OCI-LY3 (cell line): ENCODE data around the gene POU6F2.

Experiments
- H2AFZ ChIP-seq: fragments of 200-600, 300-600 bp; shearing (Covaris generic); 2 replicates; pipeline ENCODE4 v1.6.0; 2014; ENCODE audit warnings: antibody characterized with exemption, low read depth, low read length
- H3K27ac ChIP-seq: fragments of 200-600, 300-600 bp; sonication (generic); 2 replicates; pipeline ENCODE4 v1.5.1; 2014; ENCODE audit warnings: mild to moderate bottlenecking, low read length, moderate library complexity, mixed read lengths
- H3K27me3 ChIP-seq: fragments of 200-600, 300-600 bp; sonication (generic); 2 replicates; pipeline ENCODE4 v1.6.1; 2014; ENCODE audit warnings: low read depth, low read length, mixed read lengths
- H3K36me3 ChIP-seq: fragments of 200-600, 300-600 bp; sonication (generic); replicated peaks from 2 replicates; pipeline ENCODE3; 2014; ENCODE audit warnings: low read depth, low read length, mixed read lengths
- H3K4me1 ChIP-seq: fragments of 300-600, 200-600 bp; sonication (generic); 2 replicates; pipeline ENCODE4 v1.6.1; 2014; ENCODE audit warnings: low read length, mixed read lengths
- H3K4me2 ChIP-seq: fragments of 200-600, 300-600 bp; sonication (generic); 2 replicates; pipeline ENCODE4 v1.6.1; 2014; ENCODE audit warnings: low read length, mixed read lengths
- H3K4me3 ChIP-seq: fragments of 300-600, 200-600 bp; sonication (generic); 2 replicates; pipeline ENCODE4 v1.5.1; 2014; ENCODE audit warnings: antibody characterized with exemption, mild to moderate bottlenecking, low read length, moderate library complexity
- H3K79me2 ChIP-seq: fragments of 300-600, 200-600 bp; shearing (Covaris generic); 2 replicates; pipeline ENCODE4 v1.6.1; 2014; ENCODE audit warnings: mild to moderate bottlenecking, low read length, mixed read lengths
- H3K9ac ChIP-seq: fragments of 300-600, 200-600 bp; shearing (Covaris generic); 2 replicates; pipeline ENCODE4 v1.6.0; 2014; ENCODE audit warnings: mild to moderate bottlenecking, low read length, moderate library complexity
- H3K9me3 ChIP-seq: fragments of 200-600, 300-600 bp; shearing (Covaris generic); 2 replicates; pipeline ENCODE4 v1.6.1; 2014; ENCODE audit warnings: low read length, mixed read lengths; ENCODE audit not compliant: insufficient read depth
- H4K20me1 ChIP-seq: fragments of 200-600, 300-600 bp; sonication (generic); 2 replicates; pipeline ENCODE4 v1.6.1; 2016; ENCODE audit warnings: low read length, mixed read lengths; ENCODE audit not compliant: insufficient read depth
- EZH2phosphoT487 ChIP-seq: fragments of 200-600 bp; shearing (Covaris generic); IDR thresholded peaks from 2 replicates; pipeline ENCODE4 v1.6.1; 2018; ENCODE audit warnings: antibody characterized with exemption, mixed run types, low read depth
- TF ChIP-seq, protein P1 (sequence below): fragments of 200-600, 300-600 bp; sonication (generic); IDR thresholded peaks from 2 replicates; pipeline ENCODE4 v1.5.1; 2014; ENCODE audit warnings: antibody characterized with exemption, low read length, low read depth

POU6F2 gene

GRCh38 chr7:39153647-39154046 is 175.9 kb downstream of the POU6F2 start:
- Histone ChIP-seq H3K9ac (no peak overlapping the region), H3K4me3 (no peak overlapping the region), H3K4me1 (no peaks in the 10 kb centered on the region), H3K9me3 (no peaks in the 10 kb centered on the region), H4K20me1 (no peaks in the 10 kb centered on the region), H2AFZ (no peak overlapping the region), H3K27ac (no peak overlapping the region), H3K36me3 (no peaks in the 10 kb centered on the region), H3K79me2 (no peaks in the 10 kb centered on the region), H3K27me3 (peaks cover 18% of the 10 kb centered on the region), H3K4me2 (no peak overlapping the region)
- no peak for TF ChIP-seq EZH2phosphoT487
- TF ChIP-seq, protein P1, sequence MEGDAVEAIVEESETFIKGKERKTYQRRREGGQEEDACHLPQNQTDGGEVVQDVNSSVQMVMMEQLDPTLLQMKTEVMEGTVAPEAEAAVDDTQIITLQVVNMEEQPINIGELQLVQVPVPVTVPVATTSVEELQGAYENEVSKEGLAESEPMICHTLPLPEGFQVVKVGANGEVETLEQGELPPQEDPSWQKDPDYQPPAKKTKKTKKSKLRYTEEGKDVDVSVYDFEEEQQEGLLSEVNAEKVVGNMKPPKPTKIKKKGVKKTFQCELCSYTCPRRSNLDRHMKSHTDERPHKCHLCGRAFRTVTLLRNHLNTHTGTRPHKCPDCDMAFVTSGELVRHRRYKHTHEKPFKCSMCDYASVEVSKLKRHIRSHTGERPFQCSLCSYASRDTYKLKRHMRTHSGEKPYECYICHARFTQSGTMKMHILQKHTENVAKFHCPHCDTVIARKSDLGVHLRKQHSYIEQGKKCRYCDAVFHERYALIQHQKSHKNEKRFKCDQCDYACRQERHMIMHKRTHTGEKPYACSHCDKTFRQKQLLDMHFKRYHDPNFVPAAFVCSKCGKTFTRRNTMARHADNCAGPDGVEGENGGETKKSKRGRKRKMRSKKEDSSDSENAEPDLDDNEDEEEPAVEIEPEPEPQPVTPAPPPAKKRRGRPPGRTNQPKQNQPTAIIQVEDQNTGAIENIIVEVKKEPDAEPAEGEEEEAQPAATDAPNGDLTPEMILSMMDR: no peak

DNA sequence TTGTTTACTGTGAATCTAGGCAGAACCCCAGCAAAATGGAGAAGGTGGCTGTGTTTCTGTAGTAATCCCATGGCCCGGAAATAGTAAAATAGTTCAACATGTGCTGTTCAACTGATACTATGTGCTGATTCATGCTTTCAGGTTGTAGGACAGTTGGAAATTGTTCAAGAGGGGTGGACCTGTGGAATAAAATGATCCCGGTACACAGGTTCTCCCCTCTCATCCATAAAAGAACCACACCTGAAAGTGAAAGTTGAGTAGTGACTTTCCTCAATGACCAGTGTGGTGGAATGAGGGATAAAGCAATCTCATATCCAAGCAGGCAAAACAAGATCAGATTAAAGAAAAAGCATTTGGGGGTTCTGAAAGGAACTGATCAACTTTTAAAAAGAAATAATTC is 177.1 kb downstream of the POU6F2 start:
- no peaks in the 10 kb centered on the region for H3K4me1 ChIP-seq
- no peaks in the 10 kb centered on the region for H3K79me2 ChIP-seq
- TF ChIP-seq, protein P1: no peak
- TF ChIP-seq EZH2phosphoT487: no peak
- H3K4me2 ChIP-seq: no peak overlapping the region
- H3K27me3 ChIP-seq: peaks cover 18% of the 10 kb centered on the region
- H3K36me3 ChIP-seq: no peaks in the 10 kb centered on the region
- H2AFZ ChIP-seq: no peak overlapping the region
- H3K9ac ChIP-seq: no peak overlapping the region
- H3K9me3 ChIP-seq: no peaks in the 10 kb centered on the region
- H3K27ac ChIP-seq: no peak overlapping the region
- H4K20me1 ChIP-seq: no peaks in the 10 kb centered on the region
- no peak overlapping the region for H3K4me3 ChIP-seq

DNA sequence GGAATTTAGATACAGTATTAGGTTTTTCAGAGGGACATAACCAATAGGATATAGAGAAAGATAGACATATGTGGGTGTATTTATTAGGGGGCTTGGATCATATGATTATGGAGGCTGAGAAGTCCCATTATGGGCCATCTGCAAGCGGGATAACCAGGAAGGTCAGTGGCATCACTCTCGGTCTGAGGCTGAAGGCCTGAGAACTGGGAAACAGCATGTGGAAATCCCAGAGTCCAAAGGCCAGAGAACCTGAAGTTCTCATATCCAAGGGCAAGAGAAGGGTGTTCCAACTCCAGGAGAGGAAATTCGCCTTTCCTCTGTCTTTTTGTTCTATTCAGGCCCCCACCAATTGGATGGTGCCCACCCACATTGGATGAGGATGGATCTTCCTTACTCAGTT is 180.7 kb downstream of the POU6F2 start:
- no peaks in the 10 kb centered on the region; the same call in 1 of the 2 replicates for H3K9me3 ChIP-seq
- H3K79me2 ChIP-seq: no peaks in the 10 kb centered on the region
- no peak overlapping the region for H3K27ac ChIP-seq
- no peak overlapping the region for H2AFZ ChIP-seq
- TF ChIP-seq, protein P1: no peak
- no peak for TF ChIP-seq EZH2phosphoT487
- H4K20me1 ChIP-seq: no peaks in the 10 kb centered on the region
- no peak overlapping the region for H3K4me3 ChIP-seq
- no peak overlapping the region for H3K9ac ChIP-seq
- no peaks in the 10 kb centered on the region for H3K36me3 ChIP-seq
- H3K4me2 ChIP-seq: no peak overlapping the region
- H3K4me1 ChIP-seq: no peaks in the 10 kb centered on the region
- H3K27me3 ChIP-seq: peaks cover 6% of the 10 kb centered on the region; the same call in 1 of the 2 replicates

DNA sequence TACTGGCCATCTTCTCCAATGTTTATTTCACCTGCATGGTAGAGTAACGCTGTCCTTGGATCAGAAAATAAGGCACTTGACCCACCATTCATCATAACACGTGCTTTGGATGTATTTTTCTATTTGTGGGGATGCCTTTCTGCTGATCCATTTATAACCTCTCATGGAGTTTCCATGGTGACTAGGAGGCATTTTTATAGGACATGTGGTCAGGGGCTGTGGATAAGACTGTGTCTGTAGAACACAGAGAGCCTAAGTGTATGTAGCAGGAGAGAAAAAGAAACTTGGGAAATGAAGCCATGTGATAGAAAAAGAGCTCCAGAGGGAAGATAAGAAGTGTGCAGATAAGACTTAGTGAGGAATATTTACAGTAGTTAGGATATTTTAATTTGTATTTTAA is 184.2 kb downstream of the POU6F2 start:
- Histone ChIP-seq H3K4me3 (no peak overlapping the region), H3K27ac (no peak overlapping the region), H3K9me3 (no peaks in the 10 kb centered on the region; the same call in 1 of the 2 replicates), H3K4me1 (no peaks in the 10 kb centered on the region), H3K36me3 (no peaks in the 10 kb centered on the region), H3K4me2 (no peak overlapping the region), H3K27me3 (peaks cover 10% of the 10 kb centered on the region; the same call in 1 of the 2 replicates), H4K20me1 (no peaks in the 10 kb centered on the region), H3K79me2 (no peaks in the 10 kb centered on the region), H3K9ac (no peak overlapping the region), H2AFZ (no peak overlapping the region)
- TF ChIP-seq, protein P1: no peak
- no peak for TF ChIP-seq EZH2phosphoT487
